Epithelial cell of prostate (primary cell): ENCODE results near the gene ZPR1.

Experiments used
- DNase-seq: peaks from one replicate; pipeline ENCODE4 v3.0.0-alpha.2; 2011; ENCODE audit warnings: low read depth, low spot score
- H3K27ac ChIP-seq: fragments of 450-650 bp; 2 replicates; pipeline ENCODE4 v1.5.1; 2017; ENCODE audit warnings: mild to moderate bottlenecking

Gene ZPR1

DNA sequence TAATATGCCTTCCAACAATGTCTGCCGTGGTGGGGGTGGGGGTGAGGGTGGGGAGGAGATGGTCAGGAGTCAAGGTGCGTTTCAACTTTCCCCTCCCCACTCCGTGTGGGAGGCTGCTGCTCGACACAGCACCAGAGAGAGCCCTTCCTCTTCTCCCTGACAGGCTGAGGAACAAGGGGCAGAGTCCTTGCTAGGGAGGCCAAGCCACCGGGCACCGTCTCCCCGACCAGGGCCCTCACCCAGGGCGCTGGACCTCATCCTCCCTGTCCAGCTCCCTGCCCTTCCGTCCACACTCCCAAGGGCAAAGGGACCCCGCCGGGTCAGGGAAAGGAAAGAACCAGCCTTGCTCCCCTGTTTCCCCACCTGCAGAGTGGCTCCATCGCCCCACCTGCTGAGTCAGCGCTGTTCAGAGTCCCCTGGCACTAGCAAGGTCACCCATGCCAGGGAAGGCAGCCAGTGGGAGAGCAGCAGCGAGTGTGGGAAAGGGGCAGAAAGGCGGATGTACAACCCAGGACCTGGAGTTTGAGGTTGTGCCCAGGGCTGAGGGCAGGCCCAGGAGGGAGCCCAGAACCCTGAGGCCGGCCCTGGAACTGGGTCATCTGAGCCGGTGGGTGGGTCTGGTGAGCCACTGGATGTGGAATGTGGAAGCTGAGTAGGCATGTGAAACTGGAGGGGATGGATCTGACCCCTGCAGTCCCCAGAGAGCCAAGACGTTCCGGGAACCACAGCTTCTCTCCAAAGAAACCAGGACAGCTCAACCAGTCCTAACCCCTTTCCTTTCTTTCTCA lies 62.2 kb downstream of the ZPR1 start:
- DNase-seq = no peak
- no peak overlapping the region for H3K27ac ChIP-seq

DNA sequence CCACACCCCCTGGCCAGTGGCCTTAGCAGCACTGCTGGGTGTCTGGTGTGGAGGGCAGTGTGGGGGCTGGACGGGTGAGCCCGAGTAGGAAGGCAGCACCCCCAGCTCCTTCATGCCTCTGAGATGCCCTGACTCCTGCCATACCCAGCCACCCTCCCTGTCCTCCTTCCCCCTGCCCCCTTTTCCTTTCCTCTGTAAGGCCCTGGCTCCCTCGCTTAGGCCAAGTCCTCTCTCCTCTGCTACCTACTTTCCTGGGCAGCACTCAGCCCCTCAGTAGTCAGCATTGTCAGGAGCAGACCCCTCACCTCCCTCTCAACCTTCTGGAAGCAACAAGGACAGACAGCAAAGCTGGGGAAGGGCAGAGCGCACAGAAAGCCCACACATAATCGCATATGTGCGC lies 63.0 kb downstream of the ZPR1 start:
- H3K27ac ChIP-seq = no peak overlapping the region

More for the DNA sequence above, 63.0 kb downstream of the ZPR1 start:
- no peak for DNase-seq
